Mesendoderm (in vitro differentiated cells): ENCODE data around the gene ZNF506. TPM values are rescaled to one million over a fixed set of nuclear protein-coding genes. Genes with fewer than 3 reads are reported as not detected.
"Not testable (repeated sequence)": the region's sequence is repeated elsewhere in the genome, so short reads cannot be mapped to it uniquely, and the experiment has no call there.

Experiments used
- DNase-seq: peaks from one replicate; pipeline ENCODE4 v3.0.0; 2013
- H2AK5ac ChIP-seq: 2 replicates; pipeline ENCODE4 v1.6.1; 2013; ENCODE audit warnings: low read length, inconsistent platforms
- H2BK120ac ChIP-seq: 2 replicates; pipeline ENCODE4 v1.6.1; 2013; ENCODE audit warnings: low read depth, mild to moderate bottlenecking, low read length, moderate library complexity, mixed read lengths
- H2BK15ac ChIP-seq: replicated peaks from 2 replicates; pipeline ENCODE4 v1.6.1; 2013; ENCODE audit warnings: low read depth, mild to moderate bottlenecking, moderate library complexity
- H2BK5ac ChIP-seq: 2 replicates; pipeline ENCODE4 v1.6.1; 2013; ENCODE audit warnings: low read length, inconsistent platforms
- H3K18ac ChIP-seq: 2 replicates; pipeline ENCODE4 v1.6.1; 2013; ENCODE audit warnings: mild to moderate bottlenecking, low read length, mixed read lengths
- H3K23ac ChIP-seq: one replicate; pipeline ENCODE4 v1.6.1; 2013; ENCODE audit warnings: low read length
- H3K27ac ChIP-seq: 2 replicates; pipeline ENCODE4 v1.5.1; 2013; ENCODE audit warnings: low read depth, mild to moderate bottlenecking, inconsistent platforms, low read length, moderate library complexity
- H3K27me3 ChIP-seq: 2 replicates; pipeline ENCODE4 v1.6.1; 2013; ENCODE audit warnings: low read length, control low read depth, mild to moderate bottlenecking, inconsistent platforms; ENCODE audit not compliant: insufficient read depth, poor library complexity
- H3K36me3 ChIP-seq: 2 replicates; pipeline ENCODE4 v1.6.1; 2013; ENCODE audit warnings: low read length, inconsistent platforms; ENCODE audit not compliant: control insufficient read depth, insufficient read depth
- H3K4ac ChIP-seq: one replicate; pipeline ENCODE4 v1.6.1; 2013; ENCODE audit warnings: low read depth, mild to moderate bottlenecking, low read length, moderate library complexity
- H3K4me1 ChIP-seq: 2 replicates; pipeline ENCODE4 v1.6.1; 2013; ENCODE audit warnings: low read depth, low read length, inconsistent platforms; ENCODE audit not compliant: control insufficient read depth
- H3K4me2 ChIP-seq: 2 replicates; pipeline ENCODE4 v1.6.1; 2013; ENCODE audit warnings: low read length
- H3K4me3 ChIP-seq: 2 replicates; pipeline ENCODE4 v1.5.1; 2013; ENCODE audit warnings: mild to moderate bottlenecking, low read length
- H3K56ac ChIP-seq: one replicate; pipeline ENCODE4 v1.6.1; 2013; ENCODE audit warnings: low read length
- H3K79me1 ChIP-seq: 2 replicates; pipeline ENCODE4 v1.6.1; 2013; ENCODE audit warnings: low read length, inconsistent platforms
- H3K79me2 ChIP-seq: 2 replicates; pipeline ENCODE4 v1.6.1; 2013; ENCODE audit warnings: mild to moderate bottlenecking, low read length; ENCODE audit not compliant: control insufficient read depth, insufficient read depth
- H3K9ac ChIP-seq: 2 replicates; pipeline ENCODE4 v1.6.1; 2013; ENCODE audit warnings: low read length, inconsistent platforms
- H4K5ac ChIP-seq: one replicate; pipeline ENCODE4 v1.6.1; 2013; ENCODE audit warnings: low read length
- H4K8ac ChIP-seq: one replicate; pipeline ENCODE4 v1.6.1; 2013; ENCODE audit warnings: low read depth, mild to moderate bottlenecking, control low read depth, low read length, moderate library complexity
- WGBS: extraction: QIAGEN DNeasy Blood & Tissue Kit; methylation state at CpG from one replicate; pipeline ENCODE4 v1.1.7; 2013; ENCODE audit warnings: low lambda C conversion rate, missing lambda C conversion rate; ENCODE audit not compliant: insufficient coverage; ENCODE audit errors: extremely low coverage; 5-methylcytosine and 5-hydroxymethylcytosine counted together
- polyA plus RNA-seq, 2 experiments: library from polyadenylated mRNA; stranded (reverse); fragments of 200-250 nt; gene quantifications; one replicate each; pipeline ENCODE4 v1.2.3, GENCODE V29; 2013

The ZNF506 gene
- 9.6 TPM for polyA plus RNA-seq (2013, experiment 1 of 2)
- polyA plus RNA-seq (2013, experiment 2 of 2) = 9.0 TPM

DNA sequence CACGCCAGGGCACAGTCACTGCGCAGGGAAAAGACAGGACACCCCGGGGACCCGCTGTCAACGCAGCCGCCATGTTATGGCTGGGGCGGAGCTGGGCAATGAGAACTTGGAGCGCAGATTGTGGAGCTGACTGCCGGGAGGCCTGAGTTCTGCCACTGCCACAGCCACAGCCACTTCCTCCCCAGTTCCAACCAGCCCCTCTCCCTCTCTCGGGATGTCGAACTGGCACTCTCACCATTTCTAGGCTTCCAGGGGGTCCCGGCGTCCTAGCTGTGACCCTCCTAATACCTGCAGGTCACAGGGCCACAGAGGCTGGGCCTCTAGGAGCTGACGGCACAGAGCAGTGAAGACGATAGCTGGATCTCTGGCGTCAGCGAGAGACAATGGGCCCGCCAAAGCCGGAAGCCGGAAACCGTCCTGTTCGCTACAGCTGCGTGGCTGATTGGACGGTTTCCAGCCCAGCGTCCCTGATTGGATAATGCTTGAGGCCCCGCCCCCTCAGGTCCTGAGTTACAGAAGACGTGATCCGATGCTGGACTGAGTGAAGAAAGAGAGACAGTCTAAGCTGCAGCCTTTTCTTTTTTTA, at the start of gene ZNF506:
Gene ZNF506 (minus strand): TSS at position 385 of the 586 bp plus-strand sequence. CDS start 147 bp downstream, at position 238.
- Histone ChIP-seq H2AK5ac (no peak within 1 kb of the TSS), H3K27ac (peak within 1 kb of the TSS; percentile 74), H2BK15ac (no peak within 1 kb of the TSS), H3K79me2 (peaks cover 14% of the 10 kb centered on the region), H3K79me1 (peaks cover 5% of the 10 kb centered on the region), H3K18ac (peak within 1 kb of the TSS; percentile 34), H3K9ac (peak within 1 kb of the TSS; percentile 90), H3K4ac (no peak within 1 kb of the TSS), H3K4me3 (peak within 1 kb of the TSS; percentile 81), H4K8ac (no peak within 1 kb of the TSS), H3K56ac (peak within 1 kb of the TSS; percentile 98), H3K36me3 (no peaks in the 10 kb centered on the region), H3K23ac (peak within 1 kb of the TSS; percentile 89), H2BK5ac (no peak within 1 kb of the TSS), H2BK120ac (no peak within 1 kb of the TSS), H3K4me1 (no peaks in the 10 kb centered on the region), H3K4me2 (peak within 1 kb of the TSS; percentile 61), H3K27me3 (no peaks in the 10 kb centered on the region), H4K5ac (no peak within 1 kb of the TSS)
- no CpG with 5 or more reads among the region's 28 CpGs for WGBS
- DNase-seq = peak; percentile 99

DNA sequence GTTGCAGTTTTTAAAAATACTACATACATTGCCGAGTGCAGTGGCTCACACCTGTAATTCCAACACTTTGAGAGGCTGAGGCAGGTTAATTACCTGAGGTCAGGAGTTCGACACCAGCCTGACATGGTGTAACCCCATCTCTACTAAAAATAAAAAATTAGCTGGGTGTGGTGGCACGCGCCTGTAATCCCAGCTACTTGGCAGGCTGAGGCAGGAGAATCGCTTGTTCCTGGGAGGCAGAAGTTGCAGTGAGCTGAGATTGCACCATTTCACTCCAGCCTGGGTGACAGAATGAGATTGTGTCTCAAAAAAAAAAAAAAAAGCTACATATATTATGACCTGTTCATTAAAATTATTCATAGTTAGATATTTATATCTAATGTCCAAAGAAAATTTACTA, 48.5 kb upstream of the ZNF506 start:
- not testable (repeated sequence) for H2BK5ac ChIP-seq
- WGBS = no CpG with 5 or more reads among the region's 5 CpGs

DNA sequence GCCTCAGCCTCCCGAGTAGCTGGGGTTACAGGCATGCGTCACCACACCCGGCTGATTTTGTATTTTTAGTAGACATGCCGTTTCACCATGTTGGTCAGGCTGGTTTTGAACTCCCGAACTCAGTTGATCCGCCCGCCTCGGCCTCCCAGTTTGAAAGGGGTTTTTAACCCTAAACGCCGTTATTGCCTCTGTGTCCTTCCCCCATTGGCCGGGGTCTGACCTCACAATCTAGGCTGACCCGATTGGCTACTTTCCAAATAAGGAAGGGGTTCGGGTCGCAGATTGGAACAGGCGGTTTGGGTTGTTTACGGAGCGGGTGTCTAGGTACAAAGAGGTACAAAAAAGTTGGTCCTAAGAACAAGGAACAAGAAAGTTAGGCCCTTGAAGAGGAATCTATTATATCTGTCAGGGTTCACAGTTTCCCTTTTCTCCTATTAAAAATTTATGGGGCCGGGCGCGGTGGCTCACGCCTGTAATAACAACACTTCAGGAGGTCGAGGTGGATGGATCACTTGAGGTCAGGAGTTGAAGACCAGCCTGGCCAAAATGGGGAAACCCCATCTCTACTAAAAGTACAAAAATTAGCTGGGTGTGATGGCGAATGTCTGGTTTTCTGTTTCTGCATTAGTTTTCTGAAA, 45.2 kb upstream of the ZNF506 start:
- peak overlapping the region; percentile 78 for H3K18ac ChIP-seq
- H3K27me3 ChIP-seq = no peaks in the 10 kb centered on the region
- H3K27ac ChIP-seq = no peak overlapping the region
- H3K79me2 ChIP-seq = peaks cover 51% of the 10 kb centered on the region
- H2BK120ac ChIP-seq = no peak overlapping the region
- no peaks in the 10 kb centered on the region for H3K4me1 ChIP-seq
- peak overlapping the region; percentile 92 for H3K4me3 ChIP-seq
- H3K23ac ChIP-seq = no peak overlapping the region
- WGBS = no CpG with 5 or more reads among the region's 23 CpGs
- peak overlapping the region; percentile 90 for H3K4ac ChIP-seq
- peaks cover 2% of the 10 kb centered on the region for H3K79me1 ChIP-seq
- H2AK5ac ChIP-seq = no peak overlapping the region
- DNase-seq = peak; percentile 95
- H4K8ac ChIP-seq = no peak overlapping the region
- H2BK5ac ChIP-seq = no peak overlapping the region
- no peak overlapping the region for H2BK15ac ChIP-seq
- no peaks in the 10 kb centered on the region for H3K36me3 ChIP-seq
- H3K9ac ChIP-seq = peak overlapping the region; percentile 99
- no peak overlapping the region for H4K5ac ChIP-seq
- H3K56ac ChIP-seq = peak overlapping the region; percentile 99
- H3K4me2 ChIP-seq = peak overlapping the region; percentile 56

More for the DNA sequence above, 48.5 kb upstream of the ZNF506 start:
- not testable (repeated sequence) for H3K56ac ChIP-seq, H2BK120ac ChIP-seq, H3K27ac ChIP-seq, H3K4me3 ChIP-seq, H3K9ac ChIP-seq, H3K36me3 ChIP-seq, H4K5ac ChIP-seq, H3K18ac ChIP-seq, H3K79me1 ChIP-seq, H4K8ac ChIP-seq, DNase-seq, H2BK15ac ChIP-seq, H3K4me1 ChIP-seq, H3K4me2 ChIP-seq, H3K27me3 ChIP-seq, H2AK5ac ChIP-seq, H3K4ac ChIP-seq, H3K23ac ChIP-seq
- H3K79me2 ChIP-seq = peaks cover 78% of the 10 kb centered on the region

DNA sequence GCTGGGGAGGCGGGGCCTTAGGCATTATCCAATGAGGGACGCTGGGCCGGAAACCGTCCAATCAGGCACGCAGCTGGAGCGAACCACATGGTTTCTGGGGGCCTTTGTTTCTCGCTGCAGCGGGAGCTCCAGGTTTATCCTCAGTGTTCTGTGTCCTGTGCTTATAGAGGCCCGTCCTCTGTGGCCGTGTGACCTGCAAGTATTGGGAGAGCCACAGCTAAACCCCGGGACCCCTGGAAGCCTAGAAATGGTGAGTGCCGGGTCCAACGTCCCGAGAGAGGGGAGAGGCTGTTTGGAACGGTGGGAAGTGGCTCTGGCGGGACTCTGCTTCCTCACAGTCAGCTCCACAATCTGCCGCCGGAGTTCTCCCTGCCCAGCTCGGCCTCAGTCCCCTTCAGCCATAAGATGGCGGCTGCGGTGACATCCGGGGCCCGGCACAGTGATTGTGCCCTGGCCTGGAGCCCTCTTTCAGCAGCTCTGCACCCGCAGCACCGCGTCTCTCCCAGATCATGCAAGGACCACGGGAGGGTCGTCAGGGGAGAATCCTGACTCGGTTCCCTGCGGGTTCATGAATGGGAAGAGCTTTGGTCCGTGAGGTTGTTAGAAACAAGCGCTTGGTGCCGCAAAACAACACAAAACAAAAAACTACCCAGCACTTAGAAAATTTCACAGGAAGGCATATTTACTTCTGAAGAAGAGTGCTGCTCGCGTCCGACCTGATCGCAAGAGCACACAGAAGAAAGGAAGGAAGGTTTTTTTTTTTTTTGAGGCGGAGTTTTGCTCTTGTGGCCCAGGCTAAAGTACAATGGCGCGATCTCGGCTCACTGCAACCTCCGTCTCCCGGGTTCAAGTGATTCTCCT, 44.4 kb upstream of the ZNF506 start, which contains the start of gene ZNF253:
Gene ZNF253 (plus strand): TSS at position 133 of the 861 bp plus-strand sequence. CDS start 115 bp downstream, at position 248.
- no peaks in the 10 kb centered on the region for H3K4me1 ChIP-seq
- no peaks in the 10 kb centered on the region for H3K36me3 ChIP-seq
- no peak within 1 kb of the TSS for H4K8ac ChIP-seq
- peak within 1 kb of the TSS; percentile 78 for H3K18ac ChIP-seq
- peak within 1 kb of the TSS; percentile 90 for H3K4ac ChIP-seq
- no peak within 1 kb of the TSS for H2BK120ac ChIP-seq
- peaks cover 44% of the 10 kb centered on the region for H3K79me2 ChIP-seq
- H2AK5ac ChIP-seq = no peak within 1 kb of the TSS
- no CpG with 5 or more reads among the region's 43 CpGs for WGBS
- no peak within 1 kb of the TSS for H2BK15ac ChIP-seq
- no peaks in the 10 kb centered on the region for H3K27me3 ChIP-seq
- peak within 1 kb of the TSS; percentile 99 for H3K56ac ChIP-seq
- H3K27ac ChIP-seq = peak within 1 kb of the TSS; percentile 92
- H4K5ac ChIP-seq = no peak within 1 kb of the TSS
- peak within 1 kb of the TSS; percentile 56 for H3K4me2 ChIP-seq
- DNase-seq = peak; percentile 99
- H3K23ac ChIP-seq = no peak within 1 kb of the TSS
- H3K4me3 ChIP-seq = peak within 1 kb of the TSS; percentile 92
- H2BK5ac ChIP-seq = peak within 1 kb of the TSS; percentile 75
- H3K9ac ChIP-seq = peak within 1 kb of the TSS; percentile 99
- no peaks in the 10 kb centered on the region for H3K79me1 ChIP-seq

DNA sequence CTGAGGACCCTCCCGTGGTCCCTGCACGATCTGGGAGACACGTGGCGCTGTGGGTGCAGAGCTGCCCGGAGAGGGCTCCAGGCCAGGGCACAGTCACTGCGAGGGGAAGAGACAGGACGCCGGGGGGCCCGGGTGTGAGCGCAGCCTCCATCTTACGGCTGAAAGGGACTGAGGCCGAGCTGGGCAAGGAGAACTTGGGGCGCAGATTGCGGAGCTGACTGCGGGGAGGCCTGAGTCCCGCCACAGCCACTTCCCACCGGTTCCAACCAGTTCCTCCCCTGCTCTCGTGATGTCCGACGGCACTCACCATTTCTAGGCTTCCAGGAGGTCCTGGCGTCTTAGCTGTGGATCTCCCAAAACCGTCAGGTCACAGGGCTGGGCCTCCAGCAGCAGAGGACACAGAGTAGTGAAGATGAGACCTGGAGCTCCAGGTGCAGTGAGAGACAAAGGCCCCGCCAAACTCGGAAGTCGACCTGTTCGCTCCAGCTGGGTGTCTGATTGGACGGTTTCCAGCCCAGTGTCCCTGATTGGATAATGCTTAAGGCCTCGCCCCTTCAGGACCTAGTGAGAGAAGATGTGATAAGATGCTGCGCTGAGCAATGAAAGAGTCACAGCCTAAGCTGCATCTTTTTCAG, 39.3 kb upstream of the ZNF506 start:
- H3K56ac ChIP-seq = peak overlapping the region; percentile 95
- no peaks in the 10 kb centered on the region for H3K27me3 ChIP-seq
- H3K4me3 ChIP-seq = peak overlapping the region; percentile 88
- peaks cover 23% of the 10 kb centered on the region for H3K79me2 ChIP-seq
- WGBS = no CpG with 5 or more reads among the region's 29 CpGs
- peak overlapping the region; percentile 94 for H3K9ac ChIP-seq
- no peak overlapping the region for H3K27ac ChIP-seq
- H2BK5ac ChIP-seq = no peak overlapping the region
- H3K18ac ChIP-seq = no peak overlapping the region
- H3K36me3 ChIP-seq = no peaks in the 10 kb centered on the region
- H4K8ac ChIP-seq = no peak overlapping the region
- H3K4ac ChIP-seq = peak overlapping the region; percentile 20
- H2AK5ac ChIP-seq = no peak overlapping the region
- peaks cover 1% of the 10 kb centered on the region for H3K79me1 ChIP-seq
- no peak overlapping the region for H4K5ac ChIP-seq
- no peak overlapping the region for H2BK15ac ChIP-seq
- no peak overlapping the region for H3K23ac ChIP-seq
- no peaks in the 10 kb centered on the region for H3K4me1 ChIP-seq
- DNase-seq = peak; percentile 99
- H2BK120ac ChIP-seq = no peak overlapping the region
- H3K4me2 ChIP-seq = peak overlapping the region; percentile 61
